GM19468 (cell line): Measurements from ENCODE around the gene CCDC78.
"Not testable (repeated sequence)": the region's sequence is repeated elsewhere in the genome, so short reads cannot be mapped to it uniquely, and the experiment has no call there.

Experiments
- ATAC-seq: cut with Tn5 transposase; IDR thresholded peaks from one replicate; pipeline ENCODE4 v1.9.1; 2021; ENCODE audit warnings: mild to moderate bottlenecking, moderate library complexity, moderate number of reproducible peaks; ENCODE audit not compliant: unreplicated experiment; ENCODE audit errors: extremely low read depth

The CCDC78 gene

GRCh38 chr16:714558-715476, 11.4 kb downstream of the CCDC78 start, which contains the start of gene METRN:
TSS of gene METRN (plus strand) at chr16:715118. CDS start at chr16:715290, 172 bp downstream.
- ATAC-seq, result no peak

DNA sequence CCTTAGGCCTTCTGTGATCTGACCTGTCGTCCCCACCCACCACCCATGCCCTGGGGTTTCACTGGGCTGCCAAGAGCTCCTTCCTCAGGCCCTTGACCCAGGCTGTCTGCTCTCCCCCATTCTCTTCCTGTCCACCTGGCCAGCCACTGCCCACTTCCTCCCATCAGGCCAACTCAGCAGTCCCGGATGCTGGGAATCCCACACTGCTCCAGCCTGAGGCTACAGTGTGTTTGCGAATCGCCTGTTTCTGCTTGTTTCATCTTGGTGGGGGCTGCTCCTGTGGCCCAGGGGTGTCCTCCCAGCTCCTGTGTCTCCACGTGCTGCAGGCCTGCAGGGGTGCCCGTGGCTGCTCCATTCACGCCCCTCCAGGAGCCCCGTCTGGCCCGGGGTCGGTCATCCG, 12.2 kb downstream of the CCDC78 start:
- ATAC-seq, result no peak

GRCh38 chr16:712740-713250, 13.4 kb downstream of the CCDC78 start:
- ATAC-seq, result not testable (repeated sequence)

GRCh38 chr16:711548-712320, 14.5 kb downstream of the CCDC78 start:
- no peak for ATAC-seq

GRCh38 chr16:711084-711483, 15.2 kb downstream of the CCDC78 start:
- ATAC-seq, result no peak

GRCh38 chr16:710500-711075, 15.7 kb downstream of the CCDC78 start:
- no peak for ATAC-seq

DNA sequence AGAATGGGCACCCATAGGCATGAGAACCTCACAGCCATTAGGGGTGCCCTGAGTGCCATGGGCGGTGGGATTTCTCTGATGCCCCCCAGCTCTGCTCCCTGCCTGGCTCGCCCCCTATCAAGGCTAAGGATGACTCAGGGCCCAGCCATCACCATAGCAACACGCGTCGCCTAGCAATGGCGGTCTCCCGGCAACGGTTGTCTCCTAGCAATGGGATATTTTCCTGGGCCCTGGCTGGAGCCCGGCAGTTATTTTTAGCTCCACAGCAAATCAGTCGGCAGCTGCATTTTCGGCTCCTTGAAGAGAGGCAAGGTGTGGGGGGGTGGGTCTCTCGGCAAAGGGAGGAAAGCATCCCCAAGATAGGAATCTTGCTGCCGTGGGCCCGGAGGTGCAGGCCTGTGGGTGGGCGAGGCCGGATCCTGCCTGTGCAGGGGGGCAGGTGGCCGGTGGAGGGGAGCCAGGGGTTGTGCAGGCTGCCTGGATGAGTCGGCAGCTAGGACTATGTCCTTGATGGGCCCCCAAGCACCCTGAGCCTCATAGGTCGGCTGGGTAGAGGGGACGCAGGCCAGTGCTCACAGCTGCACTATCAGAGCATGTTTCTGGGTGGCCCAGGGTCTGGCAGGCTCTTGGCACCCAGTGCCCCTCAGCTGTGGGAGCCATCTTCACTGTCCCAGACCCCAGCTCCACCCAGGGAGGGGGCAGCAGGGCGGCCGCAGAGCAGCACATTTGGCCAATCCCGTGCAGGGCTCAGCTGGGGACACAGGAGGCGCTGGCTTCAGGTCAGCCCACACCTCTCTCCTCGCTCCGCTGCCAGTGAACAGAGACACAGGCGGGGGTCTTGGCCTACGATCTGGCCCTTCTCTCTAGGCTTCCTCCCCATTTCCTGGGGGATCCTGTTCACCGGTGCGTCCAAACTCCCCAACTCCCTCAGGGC, 16.4 kb downstream of the CCDC78 start:
- ATAC-seq, result no peak

DNA sequence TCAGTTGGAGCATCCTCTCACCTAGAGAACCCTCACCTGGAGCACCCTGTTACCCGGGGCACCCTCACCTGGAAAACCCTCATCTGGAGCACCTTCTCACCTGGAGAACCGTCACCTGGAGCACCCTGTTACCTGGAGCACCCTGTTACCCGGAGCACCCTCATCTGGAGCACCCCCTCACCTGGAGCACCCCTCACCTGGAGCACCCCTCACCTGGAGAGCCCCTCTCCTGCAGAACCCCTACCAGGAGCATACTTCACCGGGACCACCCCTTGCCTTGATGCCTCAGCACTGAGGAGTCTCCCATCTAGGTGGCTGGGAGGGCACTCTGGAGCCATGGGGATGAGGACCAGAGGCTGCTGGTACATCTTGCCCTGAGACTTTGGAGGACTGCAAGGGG, 17.3 kb downstream of the CCDC78 start:
- ATAC-seq, result no peak

- ATAC-seq, result no peak
These were observed 18.2 kb downstream of the CCDC78 start for GRCh38 chr16:708019-708418.

DNA sequence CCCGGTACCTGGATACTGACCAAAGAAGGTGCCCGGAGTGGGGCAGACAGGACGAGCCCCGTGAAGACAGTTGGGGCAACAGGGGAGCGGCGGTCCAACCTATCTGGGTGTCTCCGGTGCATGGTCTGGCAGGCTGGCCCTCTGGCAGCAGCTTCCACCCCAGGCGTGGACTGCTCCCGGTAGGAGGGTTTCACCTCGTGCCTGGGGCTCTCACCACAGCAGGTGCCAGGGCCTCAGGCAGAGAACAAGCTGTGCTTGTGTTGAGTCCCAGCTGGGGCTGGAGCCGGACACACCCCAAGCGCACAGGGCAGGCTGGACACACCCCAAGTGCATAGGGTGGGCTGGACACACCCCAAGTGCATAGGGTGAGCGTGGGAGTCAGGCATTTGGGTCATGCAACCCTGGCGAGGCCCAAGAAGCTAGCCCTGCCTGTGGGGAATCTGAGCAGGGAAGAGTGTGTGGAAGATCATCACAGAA, 19.1 kb downstream of the CCDC78 start:
- no peak for ATAC-seq

- ATAC-seq, result no peak
These were observed 19.8 kb downstream of the CCDC78 start for GRCh38 chr16:706189-707061.

DNA sequence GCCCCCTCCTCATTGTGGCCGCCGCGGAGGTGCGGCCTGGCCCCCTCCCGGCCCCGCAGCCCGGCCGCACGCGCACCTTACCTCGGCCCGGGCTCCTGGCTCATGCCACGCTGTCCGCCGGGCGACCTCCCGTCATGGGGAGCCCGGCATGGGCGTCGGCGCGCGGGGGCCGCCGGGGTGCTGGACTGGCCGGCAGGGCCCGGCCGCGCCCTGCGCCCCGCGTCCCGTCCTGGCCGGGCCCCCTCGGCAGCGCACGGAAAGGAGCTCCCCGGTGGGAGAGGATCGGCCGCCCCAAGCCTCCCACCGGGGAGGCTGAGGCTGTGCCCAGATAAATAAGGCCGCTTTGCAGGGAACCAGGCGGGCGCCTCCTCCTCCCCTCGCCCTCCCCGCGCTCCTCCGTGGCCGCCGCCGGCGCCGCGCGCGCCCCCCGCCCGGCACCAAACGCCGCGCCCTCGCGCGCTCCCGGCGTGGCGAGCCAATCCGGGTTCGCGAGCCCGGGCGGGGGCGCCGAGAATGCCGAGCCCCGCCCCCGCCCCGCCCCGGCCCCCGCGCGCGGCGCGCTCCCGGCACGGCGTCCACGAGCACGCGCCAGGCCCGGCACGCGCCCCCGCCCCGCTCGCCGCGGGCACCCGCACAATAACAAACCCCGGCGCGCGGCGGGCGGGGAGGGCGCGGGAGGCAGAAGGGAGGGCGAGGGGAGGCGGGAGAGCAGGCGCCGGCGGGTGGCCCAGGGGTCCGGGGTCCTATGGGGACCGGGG, 20.6 kb downstream of the CCDC78 start, which contains the start of gene FBXL16:
Gene FBXL16, minus strand, starts transcription at position 371 of the 758 bp plus-strand sequence. CDS start 8,396 bp downstream, outside the sequence.
- no peak for ATAC-seq

- ATAC-seq, result no peak
These were observed 21.5 kb downstream of the CCDC78 start for GRCh38 chr16:704552-705380.

GRCh38 chr16:704047-704446, 22.2 kb downstream of the CCDC78 start:
- ATAC-seq, result no peak

DNA sequence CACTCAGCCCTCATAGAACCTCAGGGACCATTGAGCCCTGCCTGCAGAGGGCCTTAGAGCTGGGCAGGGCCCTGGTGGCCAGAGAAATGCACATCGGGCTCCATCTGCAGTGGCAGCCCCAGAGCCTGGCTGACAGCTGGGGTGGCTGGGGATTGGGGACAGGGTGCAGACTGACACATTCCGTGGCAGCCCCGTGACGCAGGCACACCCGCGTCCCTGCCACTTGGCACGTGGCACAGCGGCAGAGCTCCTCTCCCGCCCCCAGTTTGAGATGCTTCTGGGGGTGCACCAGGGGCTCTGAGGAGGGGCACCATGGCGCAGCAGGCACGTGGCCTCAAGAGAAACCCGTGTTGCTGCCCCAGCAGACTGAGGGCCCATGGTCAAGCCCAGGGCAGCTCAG, 22.8 kb downstream of the CCDC78 start:
- ATAC-seq, result no peak

DNA sequence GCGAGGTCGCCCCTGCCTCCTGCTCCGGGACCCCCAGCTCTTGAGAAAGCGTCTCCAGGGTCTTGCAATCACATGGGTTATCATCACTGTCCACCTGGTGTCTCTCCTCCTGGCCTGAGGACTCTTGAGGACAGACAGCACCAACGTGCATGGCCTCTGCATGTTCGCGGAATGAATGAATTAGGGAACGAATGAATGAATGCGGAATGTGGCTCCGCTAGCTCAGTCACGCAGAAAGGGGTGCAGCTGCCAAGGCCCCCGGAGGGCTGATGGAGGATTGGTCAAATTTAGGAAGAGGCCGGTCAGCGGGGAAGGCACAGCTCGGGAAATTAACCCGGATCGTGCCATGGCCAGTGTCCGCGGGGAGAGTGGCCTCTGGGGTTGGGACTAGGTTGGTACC, 23.9 kb downstream of the CCDC78 start:
- ATAC-seq, result no peak
